ENCODE measurements around the gene PLCH1. TPM values are rescaled to one million over a fixed set of nuclear protein-coding genes. Genes with fewer than 3 reads are reported as not detected.
"Not testable (repeated sequence)": the region's sequence is repeated elsewhere in the genome, so short reads cannot be mapped to it uniquely, and the experiment has no call there.

PLCH1 gene
- total RNA-seq, 2 donors from 2014 or later, result 0.17 to 0.24 TPM

GRCh38 chr3:155418407-155418806 is 326.5 kb downstream of the PLCH1 start:
- Mint-ChIP-seq H3K4me1 (ENCODE audit: low read depth in 2 of 2) (peaks cover 0 to 2% of the 10 kb centered on the region in 2 donors), H3K36me3 (no peaks in the 10 kb centered on the region), H3K4me3 (no peak overlapping the region), H3K27me3 (peaks cover 0 to 5% of the 10 kb centered on the region in 2 donors), H3K9me3 (peaks cover 5% of the 10 kb centered on the region), H3K27ac (no peak overlapping the region)
- ATAC-seq, result no peak
- no peak for DNase-seq (ENCODE audit: low spot score)

GRCh38 chr3:155417119-155417517 is 327.8 kb downstream of the PLCH1 start:
- Mint-ChIP-seq H3K4me1 (ENCODE audit: low read depth in 2 of 2) (no peaks in the 10 kb centered on the region), H3K9me3 (no peaks in the 10 kb centered on the region), H3K27me3 (peaks cover 0 to 2% of the 10 kb centered on the region in 2 donors), H3K36me3 (no peaks in the 10 kb centered on the region), H3K4me3 (no peak overlapping the region), H3K27ac (no peak overlapping the region)
- DNase-seq (ENCODE audit: low spot score) (no peak), ATAC-seq (no peak)

- H3K9me3 Mint-ChIP-seq, result no peaks in the 10 kb centered on the region
- H3K36me3 Mint-ChIP-seq, result no peaks in the 10 kb centered on the region
Measured at GRCh38 chr3:155416500-155417118, 328.3 kb downstream of the PLCH1 start.

GRCh38 chr3:155412904-155413303 is 332.0 kb downstream of the PLCH1 start:
- no peak for DNase-seq (ENCODE audit: low spot score)
- Mint-ChIP-seq H3K27me3 (no peaks in the 10 kb centered on the region), H3K27ac (no peak overlapping the region), H3K36me3 (no peaks in the 10 kb centered on the region), H3K4me1 (ENCODE audit: low read depth in 2 of 2) (no peaks in the 10 kb centered on the region), H3K4me3 (no peak overlapping the region), H3K9me3 (no peaks in the 10 kb centered on the region)
- ATAC-seq, result no peak

More at GRCh38 chr3:155416500-155417118, 328.3 kb downstream of the PLCH1 start:
- Mint-ChIP-seq H3K4me3 (no peak overlapping the region), H3K4me1 (ENCODE audit: low read depth in 2 of 2) (no peaks in the 10 kb centered on the region), H3K27me3 (peaks cover 0 to 2% of the 10 kb centered on the region in 2 donors), H3K27ac (no peak overlapping the region)
- DNase-seq (ENCODE audit: low spot score), result no peak
- ATAC-seq, result no peak

- ATAC-seq (no peak), DNase-seq (ENCODE audit: low spot score) (no peak)
- Mint-ChIP-seq H3K9me3 (no peaks in the 10 kb centered on the region), H3K27me3 (no peaks in the 10 kb centered on the region), H3K27ac (no peak overlapping the region), H3K4me3 (no peak overlapping the region), H3K36me3 (no peaks in the 10 kb centered on the region), H3K4me1 (ENCODE audit: low read depth in 2 of 2) (no peaks in the 10 kb centered on the region)
Measured at GRCh38 chr3:155411500-155412223, 333.2 kb downstream of the PLCH1 start.

GRCh38 chr3:155409336-155409735 is 335.5 kb downstream of the PLCH1 start:
- no peaks in the 10 kb centered on the region for H3K9me3 Mint-ChIP-seq
- no peak for ATAC-seq
- DNase-seq (ENCODE audit: low spot score), result no peak
- H3K4me3 Mint-ChIP-seq, result no peak overlapping the region
- no peaks in the 10 kb centered on the region for H3K4me1 Mint-ChIP-seq (ENCODE audit: low read depth in 2 of 2)
- no peaks in the 10 kb centered on the region for H3K27me3 Mint-ChIP-seq
- no peak overlapping the region for H3K27ac Mint-ChIP-seq
- no peaks in the 10 kb centered on the region for H3K36me3 Mint-ChIP-seq

- Mint-ChIP-seq H3K27ac (no peak overlapping the region), H3K4me3 (no peak overlapping the region)
- DNase-seq (ENCODE audit: low spot score), result no peak
Measured at GRCh38 chr3:155407971-155408370, 336.9 kb downstream of the PLCH1 start.

GRCh38 chr3:155407331-155407730 is 337.5 kb downstream of the PLCH1 start:
- H3K27ac Mint-ChIP-seq, result no peak overlapping the region
- ATAC-seq (no peak), DNase-seq (ENCODE audit: low spot score) (no peak)
- no peaks in the 10 kb centered on the region for H3K36me3 Mint-ChIP-seq
- no peak overlapping the region for H3K4me3 Mint-ChIP-seq
- no peaks in the 10 kb centered on the region for H3K27me3 Mint-ChIP-seq
- no peaks in the 10 kb centered on the region for H3K4me1 Mint-ChIP-seq (ENCODE audit: low read depth in 2 of 2)
- H3K9me3 Mint-ChIP-seq, result no peaks in the 10 kb centered on the region

More at GRCh38 chr3:155407971-155408370, 336.9 kb downstream of the PLCH1 start:
- no peak for ATAC-seq
- H3K27me3 Mint-ChIP-seq, result no peaks in the 10 kb centered on the region
- no peaks in the 10 kb centered on the region for H3K4me1 Mint-ChIP-seq (ENCODE audit: low read depth in 2 of 2)
- no peaks in the 10 kb centered on the region for H3K9me3 Mint-ChIP-seq
- H3K36me3 Mint-ChIP-seq, result no peaks in the 10 kb centered on the region

- ATAC-seq (no peak), DNase-seq (ENCODE audit: low spot score) (no peak)
- Mint-ChIP-seq H3K27ac (no peak overlapping the region), H3K36me3 (no peaks in the 10 kb centered on the region), H3K9me3 (no peaks in the 10 kb centered on the region), H3K27me3 (no peaks in the 10 kb centered on the region), H3K4me1 (ENCODE audit: low read depth in 2 of 2) (no peaks in the 10 kb centered on the region), H3K4me3 (no peak overlapping the region)
Measured at GRCh38 chr3:155404486-155404885, 340.4 kb downstream of the PLCH1 start.

- Mint-ChIP-seq H3K9me3 (no peaks in the 10 kb centered on the region), H3K27me3 (no peaks in the 10 kb centered on the region), H3K4me1 (ENCODE audit: low read depth in 2 of 2) (no peaks in the 10 kb centered on the region), H3K27ac (no peak overlapping the region), H3K4me3 (no peak overlapping the region), H3K36me3 (no peaks in the 10 kb centered on the region)
- ATAC-seq (no peak), DNase-seq (ENCODE audit: low spot score) (no peak)
Measured at GRCh38 chr3:155402656-155403055, 342.2 kb downstream of the PLCH1 start.

- Mint-ChIP-seq H3K27me3 (peaks cover 0 to 2% of the 10 kb centered on the region in 2 donors), H3K4me3 (no peak overlapping the region), H3K36me3 (no peaks in the 10 kb centered on the region)
Measured at GRCh38 chr3:155398046-155398445, 346.8 kb downstream of the PLCH1 start.

GRCh38 chr3:155394896-155395295 is 350.0 kb downstream of the PLCH1 start:
- DNase-seq (ENCODE audit: low spot score); H3K27me3 Mint-ChIP-seq; ATAC-seq; H3K4me1 Mint-ChIP-seq (ENCODE audit: low read depth in 2 of 2); H3K36me3 Mint-ChIP-seq; H3K4me3 Mint-ChIP-seq; H3K9me3 Mint-ChIP-seq; H3K27ac Mint-ChIP-seq: not testable (repeated sequence)

More at GRCh38 chr3:155398046-155398445, 346.8 kb downstream of the PLCH1 start:
- ATAC-seq, result no peak
- H3K4me1 Mint-ChIP-seq (ENCODE audit: low read depth in 2 of 2), result no peaks in the 10 kb centered on the region
- H3K9me3 Mint-ChIP-seq, result peaks cover 3% of the 10 kb centered on the region
- no peak overlapping the region for H3K27ac Mint-ChIP-seq
- no peak for DNase-seq (ENCODE audit: low spot score)

GRCh38 chr3:155394240-155394639 is 350.6 kb downstream of the PLCH1 start:
- ATAC-seq (no peak), DNase-seq (ENCODE audit: low spot score) (no peak)
- no peak overlapping the region for H3K4me3 Mint-ChIP-seq
- H3K4me1 Mint-ChIP-seq (ENCODE audit: low read depth in 2 of 2), result no peaks in the 10 kb centered on the region
- peaks cover 3% of the 10 kb centered on the region for H3K9me3 Mint-ChIP-seq
- H3K27me3 Mint-ChIP-seq, result peaks cover 0 to 2% of the 10 kb centered on the region in 2 donors
- no peaks in the 10 kb centered on the region for H3K36me3 Mint-ChIP-seq
- H3K27ac Mint-ChIP-seq, result no peak overlapping the region

- Mint-ChIP-seq H3K27me3 (peaks cover 0 to 2% of the 10 kb centered on the region in 2 donors), H3K36me3 (no peaks in the 10 kb centered on the region), H3K4me1 (ENCODE audit: low read depth in 2 of 2) (no peaks in the 10 kb centered on the region), H3K27ac (no peak overlapping the region), H3K4me3 (no peak overlapping the region), H3K9me3 (peaks cover 3% of the 10 kb centered on the region)
- ATAC-seq (no peak), DNase-seq (ENCODE audit: low spot score) (no peak)
Measured at GRCh38 chr3:155393316-155393715, 351.6 kb downstream of the PLCH1 start.
